Activated T-cell treated with anti-CD3 and anti-CD28 coated beads for 24 hours (primary cell): ENCODE results near the gene ERP29.
"Not testable (repeated sequence)": the region's sequence is repeated elsewhere in the genome, so short reads cannot be mapped to it uniquely, and the experiment has no call there.

Source experiments
- DNase-seq: peaks from one replicate; pipeline ENCODE4 v3.0.0-alpha.2; 2020; ENCODE audit warnings: low read depth

Gene ERP29

GRCh38 chr12:112036614-112037013, 23.4 kb downstream of the ERP29 start:
- DNase-seq: not testable (repeated sequence)

GRCh38 chr12:112046003-112046402, 32.8 kb downstream of the ERP29 start:
- no peak for DNase-seq

- DNase-seq: no peak
Measured at GRCh38 chr12:112049351-112049750, 36.1 kb downstream of the ERP29 start.

- no peak for DNase-seq
Measured at GRCh38 chr12:112061137-112061536, 47.9 kb downstream of the ERP29 start.

- no peak for DNase-seq
Measured at GRCh38 chr12:112063273-112063672, 50.0 kb downstream of the ERP29 start.

- no peak for DNase-seq
Measured at GRCh38 chr12:112066566-112066965, 53.3 kb downstream of the ERP29 start.
